K562 (cell line): ENCODE results near the gene ZNF48. TPM values are rescaled to one million over a fixed set of nuclear protein-coding genes. Genes with fewer than 3 reads are reported as not detected.

Experiments used
- ATAC-seq: fragments of 200-7000 bp; cut with Tn5 transposase; 3 replicates; pipeline ENCODE4 v1.9.1; 2020; ENCODE audit warnings: moderate library complexity
- BruUV-seq: library from RNA; stranded (reverse); fragments of 400-500 nt; replicated peaks from 2 replicates; lab custom pipeline; 2021; lab: Mats Ljungman, UMichigan
- CTCF ChIA-PET: fragments of 300-600 bp; formaldehyde crosslinking; extraction: SDS; loops from one replicate; lab custom pipeline; 2021; ENCODE audit warnings: low intra/inter-chr PET ratio; lab: Yijun Ruan, JAX
- POLR2A ChIA-PET: fragments of 300-600, 350-650 bp; sonication (Branson Sonifier 250); formaldehyde crosslinking; extraction: SDS; loops from one replicate; lab custom pipeline; 2021; ENCODE audit warnings: antibody characterized with exemption, inconsistent platforms; lab: Yijun Ruan, JAX
- DNase-seq, 4 experiments: peaks; one replicate each; pipeline versions ENCODE4 v3.0.0 to v3.0.0-alpha.2; 2011 to 2018; ENCODE audit warnings: low spot score in 3 of 4, mixed read lengths in 3 of 4; ENCODE audit errors: extremely low read depth in 1 of 4
- FAIRE-seq: peaks from 2 replicates; lab custom pipeline; 2011; peaks lifted over from hg19 to GRCh38; lab: Jason Lieb, UNC
- H2AFZ ChIP-seq: 2 replicates; pipeline ENCODE4 v1.6.0; 2011; ENCODE audit warnings: low read depth, low read length, control low read depth, inconsistent platforms
- H3K27ac ChIP-seq: fragments of 200-600 bp; 3 replicates; pipeline ENCODE4 v1.8.0; 2011; ENCODE audit warnings: low read depth, mild to moderate bottlenecking, control low read depth, inconsistent platforms, low read length, moderate library complexity, mixed read lengths; ENCODE audit errors: extremely low read depth
- H3K27me3 ChIP-seq, 2 experiments: fragments of 300-600 bp in 1 of 2; 2 replicates in 1 of 2; 3 replicates in 1 of 2; pipeline versions ENCODE4 v1.6.0 to v1.8.0; 2011; ENCODE audit warnings: inconsistent platforms in 2 of 2, low read length in 2 of 2, mild to moderate bottlenecking in 1 of 2, mixed read lengths in 1 of 2, moderate library complexity in 1 of 2; ENCODE audit not compliant: control insufficient read depth in 2 of 2, insufficient read depth in 2 of 2
- H3K36me3 ChIP-seq: fragments of 300-600 bp; 3 replicates; pipeline ENCODE4 v1.8.0; 2011; ENCODE audit warnings: mild to moderate bottlenecking, low read length, inconsistent platforms; ENCODE audit not compliant: control insufficient read depth, insufficient read depth
- H3K4me1 ChIP-seq, 2 experiments: fragments of 200-600 bp in 1 of 2; replicated peaks in 1 of 2; 2 replicates in 1 of 2; 3 replicates in 1 of 2; pipeline versions ENCODE4 v1.5.1 to v1.8.0; 2011; ENCODE audit warnings: inconsistent platforms in 2 of 2, low read length in 2 of 2, mild to moderate bottlenecking in 1 of 2, mixed read lengths in 1 of 2, moderate library complexity in 1 of 2; ENCODE audit not compliant: control insufficient read depth in 2 of 2, insufficient read depth in 2 of 2
- H3K4me2 ChIP-seq: 2 replicates; pipeline ENCODE4 v1.6.1; 2011; ENCODE audit warnings: low read length, control low read depth, inconsistent platforms, mixed read lengths; ENCODE audit not compliant: insufficient read depth
- H3K4me3 ChIP-seq: fragments of 200-600 bp; sonication (generic), shearing (Covaris generic); 2 replicates; pipeline ENCODE4 v1.5.1; 2016; ENCODE audit warnings: control low read depth, inconsistent platforms
- H3K79me2 ChIP-seq: fragments of 200-600 bp; 3 replicates; pipeline ENCODE4 v1.8.0; 2011; ENCODE audit warnings: low read length, inconsistent platforms; ENCODE audit not compliant: control insufficient read depth, insufficient read depth
- H3K9ac ChIP-seq, 2 experiments: 2 replicates each; pipeline versions ENCODE4 v1.6.0 to v1.6.1; 2011; ENCODE audit warnings: low read depth in 2 of 2, low read length in 2 of 2, control low read depth in 1 of 2, inconsistent platforms in 1 of 2, mild to moderate bottlenecking in 1 of 2, mixed read lengths in 1 of 2; ENCODE audit not compliant: insufficient read depth in 1 of 2
- H3K9me1 ChIP-seq: one replicate; pipeline ENCODE4 v1.6.0; 2011; ENCODE audit warnings: inconsistent platforms, mild to moderate bottlenecking, low read length, moderate library complexity; ENCODE audit not compliant: control insufficient read depth, insufficient read depth
- H3K9me3 ChIP-seq: replicated peaks from 2 replicates; pipeline ENCODE4 v1.5.1; 2011; ENCODE audit warnings: low read depth, low read length, inconsistent platforms; ENCODE audit not compliant: control insufficient read depth, insufficient read depth
- H4K20me1 ChIP-seq: replicated peaks from 2 replicates; pipeline ENCODE4 v1.6.1; 2011; ENCODE audit warnings: low read length, inconsistent platforms, mixed read lengths; ENCODE audit not compliant: control insufficient read depth, insufficient read depth
- CEBPZ ChIP-seq: fragments of 150-350 bp; IDR thresholded peaks from 2 replicates; pipeline ENCODE4 v1.6.1; 2014; ENCODE audit warnings: low read depth, mild to moderate bottlenecking, low read length, borderline replicate concordance
- CXXC5 ChIP-seq: fragments of 250-450 bp; sonication (Bioruptor Pico); IDR thresholded peaks from 2 replicates; pipeline ENCODE4 v1.8.0; 2022; ENCODE audit warnings: inconsistent platforms, mild to moderate bottlenecking, moderate library complexity
- ELK1 ChIP-seq: sonication (generic); formaldehyde crosslinking; IDR thresholded peaks from 2 replicates; pipeline ENCODE4 v1.8.1; 2022; ENCODE audit warnings: missing genetic modification reagents
- JUN ChIP-seq, 2 experiments: sonication (generic) in 1 of 2; formaldehyde crosslinking in 1 of 2; IDR thresholded peaks; 2 replicates each; pipeline versions ENCODE4 v1.6.1 to v1.8.0; 2012 to 2022; ENCODE audit warnings: borderline replicate concordance in 2 of 2, mild to moderate bottlenecking in 2 of 2, improper control_type of control experiment in 1 of 2, low read depth in 1 of 2, low read length in 1 of 2, missing genetic modification reagents in 1 of 2
- NCOA4 ChIP-seq: fragments of 450-650 bp; IDR thresholded peaks from 2 replicates; pipeline ENCODE4 v1.6.1; 2018; ENCODE audit warnings: mild to moderate bottlenecking; ENCODE audit not compliant: partially characterized antibody
- POLR2A ChIP-seq: fragments of 450-650 bp; conservative IDR thresholded peaks from 2 replicates; pipeline ENCODE4 v1.6.1; 2016
- SREBF2 ChIP-seq: sonication (generic); formaldehyde crosslinking; IDR thresholded peaks from 2 replicates; pipeline ENCODE4 v1.4.0; 2020; ENCODE audit warnings: mild to moderate bottlenecking, missing genetic modification reagents
- TBP ChIP-seq: optimal IDR thresholded peaks from 2 replicates; pipeline ENCODE3; 2011; ENCODE audit warnings: low read depth, low read length, improper control_type of control experiment
- ZFP30 ChIP-seq: fragments of 250-450 bp; sonication (Bioruptor Pico); IDR thresholded peaks from 2 replicates; pipeline ENCODE4 v1.8.0; 2022; ENCODE audit warnings: moderate library complexity, mild to moderate bottlenecking, inconsistent platforms, borderline replicate concordance
- ZNF140 ChIP-seq: fragments of 250-450 bp; sonication (Bioruptor Pico); IDR thresholded peaks from 2 replicates; pipeline ENCODE4 v1.8.0; 2021; ENCODE audit warnings: moderate library complexity, mild to moderate bottlenecking, inconsistent platforms
- ZNF274 ChIP-seq: IDR thresholded peaks from 2 replicates; pipeline ENCODE4 v1.6.1; 2011; ENCODE audit warnings: low read depth, mild to moderate bottlenecking, low read length, moderate library complexity, borderline replicate concordance
- WGBS: fragments of 100-300 bp; shearing (Covaris generic); methylation state at CpG from one replicate; pipeline ENCODE4 v1.1.6; 2016; ENCODE audit warnings: low coverage, mixed read lengths; ENCODE audit not compliant: insufficient coverage; ENCODE audit errors: missing lambda C conversion rate; 5-methylcytosine and 5-hydroxymethylcytosine counted together
- in situ Hi-C: fragments of 300-500 bp; cut with MboI; formaldehyde crosslinking; loops from 4 replicates; pipeline ENCODE4 v1.15.0; 2018; ENCODE audit warnings: inconsistent platforms, mixed read lengths
- intact Hi-C: fragments of 100-400 bp; cut with micrococcal nuclease; formaldehyde crosslinking; loops from 2 replicates; pipeline ENCODE4 v1.14.2; 2022
- polyA plus RNA-seq, 8 experiments: library from polyadenylated mRNA; depleted of rRNA in 4 of 8; stranded (reverse) in 5 of 8; unstranded in 3 of 8; fragments of >200 nt; fragmentation: Nextera tagmentation in 2 of 8; fragmentation: Illumina TruSeq in 1 of 8; extraction: Ambion mirVana in 2 of 8; extraction: Trizol in 1 of 8; gene quantifications; 2 replicates each; pipeline versions ENCODE4 v1.2.1 to v1.2.3, GENCODE V29; 2011 to 2014; ENCODE audit warnings: inconsistent platforms in 1 of 8, missing spikeins in 1 of 8
- total RNA-seq, 7 experiments: library from RNA; depleted of rRNA in 6 of 7; stranded (reverse); fragments of >200 nt in 6 of 7; fragmentation: Illumina TruSeq in 2 of 7; extraction: Trizol in 2 of 7; gene quantifications; 2 replicates each; pipeline versions ENCODE4 v1.2.1 to v1.2.3, GENCODE V29; 2011 to 2021; ENCODE audit warnings: low replicate concordance in 1 of 7

Gene ZNF48
- total and polyA plus RNA-seq, 9 of the 15 experiments (the other 6 are each of a cell fraction or from before 2014, with no cell fraction given) = 0.38 to 11.6 (median 4.7) TPM

GRCh38 chr16:30437511-30438046 lies 42.4 kb downstream of the ZNF48 start:
- H3K27me3 ChIP-seq = no peaks in the 10 kb centered on the region
- BruUV-seq = no TSS peak
- H3K79me2 ChIP-seq = no peaks in the 10 kb centered on the region
- no peaks in the 10 kb centered on the region for H3K36me3 ChIP-seq
- no peak for FAIRE-seq
- no peaks in the 10 kb centered on the region for H4K20me1 ChIP-seq
- POLR2A ChIA-PET = interaction anchor here (0.9 to 1.2 kb wide), 2 partner anchors 119 to 221 kb away, joined by 3 read pairs; no protein-coding TSS in a partner anchor
- H3K4me2 ChIP-seq = no peak overlapping the region
- TF ChIP-seq CXXC5 (CRISPR knock-in tag) = no peak
- no peak for TF ChIP-seq JUN (IDR thresholded peaks at IDR 0.05; ENCODE audit: borderline replicate concordance, low read depth, low read length)
- no peak for TF ChIP-seq JUN (CRISPR knock-in tag; IDR thresholded peaks at IDR 0.05; ENCODE audit: borderline replicate concordance)
- TF ChIP-seq ZFP30 = no peak
- no peak for TF ChIP-seq ZNF274
- TF ChIP-seq ELK1 = no peak
- TF ChIP-seq NCOA4 = no peak
- no peak for TF ChIP-seq CEBPZ
- TF ChIP-seq TBP = no peak
- no peak for TF ChIP-seq POLR2A
- no peak for TF ChIP-seq SREBF2 (CRISPR knock-in tag)
- no peak for TF ChIP-seq ZNF140 (CRISPR knock-in tag)
- TF ChIP-seq, all 486 proteins: peak for 0
- WGBS = 41% methylated on average over 3 of the region's 3 CpGs
- in situ Hi-C loops (loop anchor here (10.0 kb wide), 1 partner anchor 187 kb away; no protein-coding TSS in a partner anchor), intact Hi-C loops (no loop called here)
- no peak overlapping the region for H3K27ac ChIP-seq
- no peak overlapping the region for H3K9ac ChIP-seq
- H2AFZ ChIP-seq = no peak overlapping the region
- CTCF ChIA-PET = no interaction called here
- no peak overlapping the region for H3K4me3 ChIP-seq
- H3K9me1 ChIP-seq = no peaks in the 10 kb centered on the region
- ATAC-seq (no peak), DNase-seq (no peak)
- H3K9me3 ChIP-seq = no peaks in the 10 kb centered on the region
- no peaks in the 10 kb centered on the region for H3K4me1 ChIP-seq
